IMR-90 (cell line): ENCODE results near the gene AANAT. TPM values are rescaled to one million over a fixed set of nuclear protein-coding genes. Genes with fewer than 3 reads are reported as not detected.

Source experiments
- ATAC-seq: fragments of 200-7000 bp; cut with Tn5 transposase; 2 replicates; pipeline ENCODE4 v1.9.1; 2020; ENCODE audit warnings: low read depth, mild to moderate bottlenecking, moderate library complexity
- BruUV-seq: library from RNA; stranded (reverse); fragments of 400-500 nt; replicated peaks from 2 replicates; lab custom pipeline; 2021; lab: Mats Ljungman, UMichigan
- CTCF ChIA-PET: fragments of 300-600 bp; formaldehyde crosslinking; extraction: SDS; loops from one replicate; lab custom pipeline; 2021; ENCODE audit warnings: antibody characterized with exemption; lab: Yijun Ruan, JAX
- POLR2A ChIA-PET: fragments of 300-600 bp; sonication (Branson Sonifier 250); formaldehyde crosslinking; loops from one replicate; lab custom pipeline; 2022; ENCODE audit warnings: antibody characterized with exemption; ENCODE audit not compliant: unreplicated experiment; lab: Charles Lee
- DNase-seq: peaks from one replicate; pipeline ENCODE4 v3.0.0; 2013
- H2AFZ ChIP-seq: replicated peaks from 2 replicates; pipeline ENCODE3; 2013; ENCODE audit warnings: low read length, mild to moderate bottlenecking; ENCODE audit not compliant: poor library complexity
- H2AK5ac ChIP-seq: 2 replicates; pipeline ENCODE4 v1.6.1; 2013; ENCODE audit warnings: low read depth, low read length, inconsistent platforms
- H2AK9ac ChIP-seq: replicated peaks from 2 replicates; pipeline ENCODE3; 2013; ENCODE audit warnings: mild to moderate bottlenecking, low read depth, low read length, moderate library complexity; ENCODE audit not compliant: poor library complexity
- H2BK120ac ChIP-seq: 2 replicates; pipeline ENCODE4 v1.6.1; 2013; ENCODE audit warnings: low read depth, low read length, inconsistent platforms
- H2BK15ac ChIP-seq: 3 replicates; pipeline ENCODE4 v1.6.1; 2013; ENCODE audit warnings: low read depth, low read length, inconsistent platforms
- H2BK20ac ChIP-seq: 2 replicates; pipeline ENCODE4 v1.6.1; 2013; ENCODE audit warnings: low read depth, mild to moderate bottlenecking, inconsistent platforms, low read length, moderate library complexity
- H2BK5ac ChIP-seq: 2 replicates; pipeline ENCODE4 v1.6.1; 2013; ENCODE audit warnings: mild to moderate bottlenecking, low read depth, low read length, inconsistent platforms; ENCODE audit not compliant: poor library complexity, severe bottlenecking
- H3K14ac ChIP-seq: replicated peaks from 2 replicates; pipeline ENCODE4 v1.6.1; 2013; ENCODE audit warnings: low read depth, low read length, inconsistent platforms
- H3K18ac ChIP-seq: 2 replicates; pipeline ENCODE4 v1.6.1; 2013; ENCODE audit warnings: low read depth, low read length, control low read depth
- H3K23ac ChIP-seq: 2 replicates; pipeline ENCODE4 v1.6.1; 2013; ENCODE audit warnings: low read depth, low read length, inconsistent platforms
- H3K27ac ChIP-seq: 2 replicates; pipeline ENCODE4 v1.5.1; 2013; ENCODE audit warnings: mild to moderate bottlenecking, control low read depth, low read length; ENCODE audit not compliant: insufficient read depth
- H3K27me3 ChIP-seq: 2 replicates; pipeline ENCODE4 v1.6.1; 2013; ENCODE audit warnings: low read length; ENCODE audit not compliant: control insufficient read depth, insufficient read depth
- H3K36me3 ChIP-seq: 2 replicates; pipeline ENCODE4 v1.6.1; 2013; ENCODE audit warnings: low read length, mixed read lengths; ENCODE audit not compliant: control insufficient read depth, insufficient read depth
- H3K4ac ChIP-seq: 2 replicates; pipeline ENCODE4 v1.6.1; 2013; ENCODE audit warnings: low read depth, low read length, inconsistent platforms
- H3K4me1 ChIP-seq: 2 replicates; pipeline ENCODE4 v1.6.1; 2013; ENCODE audit warnings: low read length, mixed read lengths; ENCODE audit not compliant: control insufficient read depth, insufficient read depth
- H3K4me2 ChIP-seq: 2 replicates; pipeline ENCODE4 v1.6.1; 2013; ENCODE audit warnings: low read depth, mild to moderate bottlenecking, control low read depth, low read length, moderate library complexity
- H3K4me3 ChIP-seq: 2 replicates; pipeline ENCODE4 v1.5.1; 2013; ENCODE audit warnings: low read depth, mild to moderate bottlenecking, control low read depth, low read length, moderate library complexity; ENCODE audit not compliant: insufficient read depth
- H3K56ac ChIP-seq: 2 replicates; pipeline ENCODE4 v1.6.1; 2013; ENCODE audit warnings: low read length, inconsistent platforms; ENCODE audit not compliant: insufficient read depth; ENCODE audit errors: extremely low read depth
- H3K79me1 ChIP-seq, 2 experiments: 2 replicates each; pipeline ENCODE4 v1.6.1; 2013; ENCODE audit warnings: low read length in 2 of 2, inconsistent platforms in 1 of 2, low read depth in 1 of 2
- H3K9ac ChIP-seq: 2 replicates; pipeline ENCODE4 v1.6.1; 2013; ENCODE audit warnings: low read depth, low read length, control low read depth
- H3K9me1 ChIP-seq: 2 replicates; pipeline ENCODE4 v1.6.1; 2013; ENCODE audit warnings: low read length, inconsistent platforms; ENCODE audit not compliant: insufficient read depth
- H3K9me3 ChIP-seq: 2 replicates; pipeline ENCODE4 v1.6.1; 2013; ENCODE audit warnings: low read length; ENCODE audit not compliant: control insufficient read depth, insufficient read depth
- H4K20me1 ChIP-seq: 2 replicates; pipeline ENCODE4 v1.6.1; 2013; ENCODE audit warnings: low read length, inconsistent platforms; ENCODE audit not compliant: insufficient read depth
- H4K5ac ChIP-seq: 2 replicates; pipeline ENCODE4 v1.6.1; 2013; ENCODE audit warnings: mild to moderate bottlenecking, low read depth, low read length, control low read depth
- H4K8ac ChIP-seq, 2 experiments: 2 replicates each; pipeline ENCODE4 v1.6.1; 2013; ENCODE audit warnings: low read depth in 2 of 2, low read length in 2 of 2, control low read depth in 1 of 2, inconsistent platforms in 1 of 2
- H4K91ac ChIP-seq: 2 replicates; pipeline ENCODE4 v1.6.1; 2013; ENCODE audit warnings: low read depth, low read length, inconsistent platforms; ENCODE audit not compliant: insufficient read depth
- ELK1 ChIP-seq: fragments of 150-350 bp; IDR thresholded peaks from 2 replicates; pipeline ENCODE4 v1.6.1; 2016; ENCODE audit warnings: low read depth, mild to moderate bottlenecking, low read length, moderate library complexity, borderline replicate concordance
- POLR2A ChIP-seq: IDR thresholded peaks from 2 replicates; pipeline ENCODE4 v1.6.1; 2012; ENCODE audit warnings: mild to moderate bottlenecking, low read depth, low read length
- USF2 ChIP-seq: fragments of 150-350 bp; IDR thresholded peaks from 2 replicates; pipeline ENCODE4 v1.6.1; 2017; ENCODE audit warnings: mild to moderate bottlenecking, antibody characterized with exemption, low read length, low read depth
- WGBS, 2 experiments: methylation state at CpG; one replicate each; pipeline versions ENCODE4 v1.1.5 to v1.1.7; 2013; ENCODE audit warnings: missing lambda C conversion rate in 2 of 2; ENCODE audit not compliant: insufficient read length in 1 of 2; ENCODE audit errors: extremely low coverage in 2 of 2; 5-methylcytosine and 5-hydroxymethylcytosine counted together
- dilution Hi-C: fragments of 300-500 bp; cut with HindIII; formaldehyde crosslinking; loops from one replicate; pipeline ENCODE4 v1.14.3; 2018; ENCODE audit warnings: low sequenced_read_pairs; ENCODE audit not compliant: unreplicated experiment
- in situ Hi-C: fragments of 300-500 bp; cut with MboI; formaldehyde crosslinking; loops from 3 replicates; pipeline ENCODE4 v1.14.3; 2019; ENCODE audit warnings: low sequenced_read_pairs, inconsistent platforms, mixed read lengths
- intact Hi-C: fragments of 100-400 bp; cut with micrococcal nuclease; formaldehyde crosslinking; loops from 2 replicates; pipeline ENCODE4 v1.10.0; 2022
- polyA plus RNA-seq, 3 experiments: library from polyadenylated mRNA; depleted of rRNA; stranded (reverse); fragments of >200 nt; gene quantifications; 2 replicates each; pipeline ENCODE4 v1.2.3, GENCODE V29; 2012; ENCODE audit warnings: low replicate concordance in 1 of 3
- total RNA-seq: library from RNA; depleted of rRNA; stranded (reverse); fragments of >200 nt; gene quantifications from 2 replicates; pipeline ENCODE4 v1.2.3, GENCODE V29; 2012

AANAT gene
- total and polyA plus RNA-seq, 2 of the 4 experiments (the other 2 are of a cell fraction): 0.21 TPM; not detected in 1

GRCh38 chr17:76481071-76481655 is 13.8 kb downstream of the AANAT start:
- Histone ChIP-seq H3K79me1 (no peaks in the 10 kb centered on the region), H3K9me1 (peaks cover 2% of the 10 kb centered on the region; the same call in 1 of the 2 replicates), H2AK5ac (no peak overlapping the region), H3K9me3 (no peaks in the 10 kb centered on the region), H3K9ac (no peak overlapping the region), H3K4ac (no peak overlapping the region), H3K4me2 (no peak overlapping the region), H3K4me1 (peaks cover 4% of the 10 kb centered on the region), H3K23ac (no peak overlapping the region), H2BK20ac (no peak overlapping the region), H4K8ac (0 out of 4 replicates have a peak overlapping the region, but pooled peaks of 1 of the 2 experiments have one; percentile 25), H2BK120ac (no peak overlapping the region), H2BK5ac (no peak overlapping the region), H4K5ac (no peak overlapping the region), H4K91ac (no peak overlapping the region), H3K56ac (no peak overlapping the region), H2BK15ac (no peak overlapping the region), H3K14ac (peak overlapping the region; percentile 22; the same call in 1 of the 2 replicates), H3K4me3 (no peak overlapping the region), H3K18ac (no peak overlapping the region), H3K27ac (no peak overlapping the region), H2AK9ac (peak overlapping the region; percentile 72), H4K20me1 (no peaks in the 10 kb centered on the region), H3K27me3 (no peaks in the 10 kb centered on the region), H2AFZ (peak overlapping the region; percentile 68), H3K36me3 (no peaks in the 10 kb centered on the region)
- 80% methylated on average over 5 of the region's 21 CpGs; no CpG with 5 or more reads in 1 of the 2 experiments for WGBS, 2 experiments
- ChIA-PET POLR2A (no interaction called here), CTCF (no interaction called here)
- intact Hi-C loops (no loop called here), dilution Hi-C loops (no loop called here), in situ Hi-C loops (no loop called here)
- ATAC-seq: peak; percentile 15
- TF ChIP-seq POLR2A: no peak
- TF ChIP-seq USF2: no peak
- TF ChIP-seq ELK1: no peak
- no TSS peak for BruUV-seq
- no peak for DNase-seq
